Muscle of arm (tissue), 12 donors: ENCODE measurements around the gene INTS14. TPM values are rescaled to one million over a fixed set of nuclear protein-coding genes. Genes with fewer than 3 reads are reported as not detected.

Experiments
- DNase-seq: peaks from one replicate; pipeline ENCODE4 v3.0.0-alpha.2; 2013
- polyA plus RNA-seq, 12 donors: library from polyadenylated mRNA; unstranded; fragments of 120-200 nt; gene quantifications; one replicate each; pipeline ENCODE4 v1.2.1, GENCODE V29; 2013; ENCODE audit not compliant: insufficient read length in 12 of 12

The INTS14 gene
- polyA plus RNA-seq, 12 donors = 21.4 to 44.1 (median 27.3) TPM; not detected in 1

DNA sequence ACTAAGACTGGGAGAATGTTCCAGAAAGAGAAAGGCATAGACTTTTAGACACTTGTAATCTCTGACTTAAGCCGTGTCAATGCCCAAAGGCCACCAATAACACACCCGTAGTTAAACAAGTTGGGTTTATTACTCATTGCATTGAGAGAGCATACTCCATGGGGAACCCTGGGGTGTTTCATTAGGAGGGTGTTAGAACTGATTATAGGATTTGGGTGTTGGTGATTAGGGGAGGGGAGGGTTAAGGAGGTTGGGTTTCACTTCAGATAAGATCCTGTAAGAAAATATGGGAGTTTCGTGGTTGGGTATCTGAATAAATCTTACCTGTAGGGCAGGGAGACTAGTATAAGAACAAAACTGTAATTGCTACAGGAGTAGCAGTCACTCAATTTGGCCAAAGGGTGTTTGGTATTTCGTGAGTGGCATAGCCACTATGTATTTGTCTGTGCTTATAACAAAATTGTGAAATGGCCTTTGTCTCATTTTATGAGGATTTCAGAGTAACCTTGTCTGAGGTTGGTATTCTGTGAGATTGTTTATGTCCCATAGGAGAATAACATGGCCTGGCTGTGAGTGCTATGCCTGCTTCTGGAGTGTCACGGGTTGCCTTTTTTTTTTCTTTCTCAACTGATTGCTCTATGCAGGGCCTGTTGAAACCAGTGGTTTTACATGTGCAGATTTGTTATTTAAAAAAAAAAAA lies 77.7 kb downstream of the INTS14 start:
- DNase-seq = no peak

GRCh38 chr15:65532738-65533051 lies 78.2 kb downstream of the INTS14 start:
- no peak for DNase-seq

- peak; percentile 81 for DNase-seq
These were observed 80.4 kb downstream of the INTS14 start, which contains the start of gene HACD3 for GRCh38 chr15:65530318-65531111. TSS of gene HACD3 (plus strand) at chr15:65530463. CDS start at chr15:65530632, 169 bp downstream.

- DNase-seq = no peak
These were observed 81.1 kb downstream of the INTS14 start for GRCh38 chr15:65529762-65530317.

Other genes with a start within 250 kb of the INTS14 start
- 10 to 100 TPM in 1 of 12 donors, 1 to 10 TPM in 10, not detected in 1; 2.1 to 11.5 (median 3.1) TPM for gene IGDCC3, start 233.1 kb downstream of the INTS14 start, polyA plus RNA-seq
- 100 to 1,000 TPM in 5 of 12 donors, 10 to 100 TPM in 7; 59.5 to 583 (median 95.2) TPM for gene IGDCC4, start 188.2 kb downstream of the INTS14 start, polyA plus RNA-seq
- gene DPP8, start 93.4 kb downstream of the INTS14 start, polyA plus RNA-seq = 10 to 100 TPM in 11 of 12 donors, not detected in 1; 19.7 to 30.8 (median 23.5) TPM
- 10 to 100 TPM in 11 of 12 donors, not detected in 1; 36.9 to 61.7 (median 51.4) TPM for gene HACD3, start 80.7 kb downstream of the INTS14 start, polyA plus RNA-seq
- 10 to 100 TPM in 4 of 12 donors, 1 to 10 TPM in 7, not detected in 1; 5.7 to 18.8 (median 7.8) TPM for gene SLC24A1, start 10.8 kb upstream of the INTS14 start, polyA plus RNA-seq
- 10 to 100 TPM in 11 of 12 donors, not detected in 1; 10.4 to 19.0 (median 14.0) TPM for gene DENND4A, start 181.2 kb upstream of the INTS14 start, polyA plus RNA-seq